ENCODE data around the gene KSR2.

The KSR2 gene

GRCh38 chr12:117552971-117553370, 415.8 kb downstream of the KSR2 start:
- H3K4ac ChIP-seq (ENCODE audit: low read depth, low read length) = no peak overlapping the region
- no peak overlapping the region for H2BK120ac ChIP-seq (ENCODE audit: insufficient read depth, low read length, poor library complexity)
- no peaks in the 10 kb centered on the region for H3K36me3 ChIP-seq (ENCODE audit: control insufficient read depth in 1 of 2, insufficient read depth in 2 of 2, low read length in 2 of 2)
- no peak overlapping the region for H4K12ac ChIP-seq (ENCODE audit: low read depth, low read length)
- no peak overlapping the region for H4K8ac ChIP-seq (ENCODE audit: low read depth, low read length)
- no peaks in the 10 kb centered on the region for H3K79me2 ChIP-seq (ENCODE audit: control insufficient read depth, insufficient read depth, low read length, poor library complexity)
- H4K91ac ChIP-seq (ENCODE audit: low read depth, low read length) = no peak overlapping the region
- no CpG with 5 or more reads among the region's 5 CpGs for WGBS (ENCODE audit: extremely low coverage, insufficient coverage, insufficient read length)
- no peaks in the 10 kb centered on the region for H3K27me3 ChIP-seq (ENCODE audit: insufficient read depth, low read length)
- H3K4me2 ChIP-seq (ENCODE audit: low read length) = no peak overlapping the region
- no peak overlapping the region for H3K23ac ChIP-seq (ENCODE audit: low read length)
- DNase-seq = no peak
- no peak overlapping the region for H2AK5ac ChIP-seq (ENCODE audit: low read length)
- H3K27ac ChIP-seq (ENCODE audit: low read depth, low read length) = no peak overlapping the region
- H3K9me3 ChIP-seq (ENCODE audit: insufficient read depth, low read depth, low read length) = no peaks in the 10 kb centered on the region
- H2BK12ac ChIP-seq (ENCODE audit: low read length) = no peak overlapping the region
- no peaks in the 10 kb centered on the region for H3K79me1 ChIP-seq (ENCODE audit: low read length)
- H3K4me3 ChIP-seq (ENCODE audit: low read depth, low read length) = no peak overlapping the region
- no peak overlapping the region for H2AFZ ChIP-seq (ENCODE audit: insufficient read depth, low read length, poor library complexity)
- no peaks in the 10 kb centered on the region for H3K4me1 ChIP-seq (ENCODE audit: control insufficient read depth in 1 of 2, insufficient read depth in 2 of 2, low read length in 2 of 2)
- H3K18ac ChIP-seq (ENCODE audit: low read length) = no peak overlapping the region
- H3K9ac ChIP-seq (ENCODE audit: low read length) = no peak overlapping the region
- no peak overlapping the region for H2BK5ac ChIP-seq (ENCODE audit: low read depth, low read length, poor library complexity)
- H3K14ac ChIP-seq (ENCODE audit: low read length) = no peak overlapping the region

- H3K4ac ChIP-seq (ENCODE audit: low read depth, low read length) = no peak overlapping the region
- no peak overlapping the region for H3K18ac ChIP-seq (ENCODE audit: low read length)
- H2AK5ac ChIP-seq (ENCODE audit: low read length) = no peak overlapping the region
- no peaks in the 10 kb centered on the region for H3K79me1 ChIP-seq (ENCODE audit: low read length)
- no peak overlapping the region for H4K8ac ChIP-seq (ENCODE audit: low read depth, low read length)
- no peak overlapping the region for H3K4me2 ChIP-seq (ENCODE audit: low read length)
- no peaks in the 10 kb centered on the region for H3K79me2 ChIP-seq (ENCODE audit: control insufficient read depth, insufficient read depth, low read length, poor library complexity)
- no peak overlapping the region for H2AFZ ChIP-seq (ENCODE audit: insufficient read depth, low read length, poor library complexity)
- H3K9me3 ChIP-seq (ENCODE audit: insufficient read depth, low read depth, low read length) = no peaks in the 10 kb centered on the region
- no peaks in the 10 kb centered on the region for H3K4me1 ChIP-seq (ENCODE audit: control insufficient read depth in 1 of 2, insufficient read depth in 2 of 2, low read length in 2 of 2)
- H3K36me3 ChIP-seq (ENCODE audit: control insufficient read depth in 1 of 2, insufficient read depth in 2 of 2, low read length in 2 of 2) = no peaks in the 10 kb centered on the region
- no peak overlapping the region for H3K14ac ChIP-seq (ENCODE audit: low read length)
- no peak overlapping the region for H3K27ac ChIP-seq (ENCODE audit: low read depth, low read length)
- no peak overlapping the region for H2BK12ac ChIP-seq (ENCODE audit: low read length)
- no peak overlapping the region for H3K23ac ChIP-seq (ENCODE audit: low read length)
- H4K91ac ChIP-seq (ENCODE audit: low read depth, low read length) = no peak overlapping the region
- H2BK120ac ChIP-seq (ENCODE audit: insufficient read depth, low read length, poor library complexity) = no peak overlapping the region
- H4K12ac ChIP-seq (ENCODE audit: low read depth, low read length) = no peak overlapping the region
- no peak overlapping the region for H3K9ac ChIP-seq (ENCODE audit: low read length)
- no peaks in the 10 kb centered on the region for H3K27me3 ChIP-seq (ENCODE audit: insufficient read depth, low read length)
- WGBS (ENCODE audit: extremely low coverage, insufficient coverage, insufficient read length) = no CpG with 5 or more reads among the region's 4 CpGs
- no peak for DNase-seq
- H2BK5ac ChIP-seq (ENCODE audit: low read depth, low read length, poor library complexity) = no peak overlapping the region
- H3K4me3 ChIP-seq (ENCODE audit: low read depth, low read length) = no peak overlapping the region
Observed at GRCh38 chr12:117551665-117552064, 417.1 kb downstream of the KSR2 start.

GRCh38 chr12:117547209-117547608, 421.6 kb downstream of the KSR2 start:
- Histone ChIP-seq H4K91ac (ENCODE audit: low read depth, low read length) (no peak overlapping the region), H3K9ac (ENCODE audit: low read length) (no peak overlapping the region), H3K9me3 (ENCODE audit: insufficient read depth, low read depth, low read length) (no peaks in the 10 kb centered on the region), H2BK5ac (ENCODE audit: low read depth, low read length, poor library complexity) (no peak overlapping the region), H3K36me3 (ENCODE audit: control insufficient read depth in 1 of 2, insufficient read depth in 2 of 2, low read length in 2 of 2) (no peaks in the 10 kb centered on the region), H4K12ac (ENCODE audit: low read depth, low read length) (no peak overlapping the region), H2BK120ac (ENCODE audit: insufficient read depth, low read length, poor library complexity) (no peak overlapping the region), H3K79me1 (ENCODE audit: low read length) (no peaks in the 10 kb centered on the region), H3K14ac (ENCODE audit: low read length) (no peak overlapping the region), H3K18ac (ENCODE audit: low read length) (no peak overlapping the region), H2BK12ac (ENCODE audit: low read length) (no peak overlapping the region), H3K27me3 (ENCODE audit: insufficient read depth, low read length) (no peaks in the 10 kb centered on the region), H3K4me1 (ENCODE audit: control insufficient read depth in 1 of 2, insufficient read depth in 2 of 2, low read length in 2 of 2) (no peaks in the 10 kb centered on the region), H3K79me2 (ENCODE audit: control insufficient read depth, insufficient read depth, low read length, poor library complexity) (no peaks in the 10 kb centered on the region), H2AFZ (ENCODE audit: insufficient read depth, low read length, poor library complexity) (no peak overlapping the region), H3K27ac (ENCODE audit: low read depth, low read length) (no peak overlapping the region), H3K4me3 (ENCODE audit: low read depth, low read length) (no peak overlapping the region), H3K23ac (ENCODE audit: low read length) (no peak overlapping the region), H2AK5ac (ENCODE audit: low read length) (no peak overlapping the region), H3K4me2 (ENCODE audit: low read length) (no peak overlapping the region), H4K8ac (ENCODE audit: low read depth, low read length) (no peak overlapping the region), H3K4ac (ENCODE audit: low read depth, low read length) (no peak overlapping the region)
- no peak for DNase-seq

GRCh38 chr12:117545216-117545615, 423.6 kb downstream of the KSR2 start:
- Histone ChIP-seq H2BK5ac (ENCODE audit: low read depth, low read length, poor library complexity) (no peak overlapping the region), H3K9ac (ENCODE audit: low read length) (no peak overlapping the region), H3K79me1 (ENCODE audit: low read length) (no peaks in the 10 kb centered on the region), H4K12ac (ENCODE audit: low read depth, low read length) (no peak overlapping the region), H3K23ac (ENCODE audit: low read length) (no peak overlapping the region), H2AK5ac (ENCODE audit: low read length) (no peak overlapping the region), H3K79me2 (ENCODE audit: control insufficient read depth, insufficient read depth, low read length, poor library complexity) (no peaks in the 10 kb centered on the region), H3K4me1 (ENCODE audit: control insufficient read depth in 1 of 2, insufficient read depth in 2 of 2, low read length in 2 of 2) (no peaks in the 10 kb centered on the region), H3K4me3 (ENCODE audit: low read depth, low read length) (no peak overlapping the region), H3K4ac (ENCODE audit: low read depth, low read length) (no peak overlapping the region), H2BK12ac (ENCODE audit: low read length) (no peak overlapping the region), H3K27ac (ENCODE audit: low read depth, low read length) (no peak overlapping the region), H4K8ac (ENCODE audit: low read depth, low read length) (no peak overlapping the region), H3K27me3 (ENCODE audit: insufficient read depth, low read length) (no peaks in the 10 kb centered on the region), H3K4me2 (ENCODE audit: low read length) (no peak overlapping the region), H3K36me3 (ENCODE audit: control insufficient read depth in 1 of 2, insufficient read depth in 2 of 2, low read length in 2 of 2) (no peaks in the 10 kb centered on the region), H3K9me3 (ENCODE audit: insufficient read depth, low read depth, low read length) (peaks cover 5% of the 10 kb centered on the region), H3K18ac (ENCODE audit: low read length) (no peak overlapping the region), H2BK120ac (ENCODE audit: insufficient read depth, low read length, poor library complexity) (no peak overlapping the region), H3K14ac (ENCODE audit: low read length) (no peak overlapping the region), H2AFZ (ENCODE audit: insufficient read depth, low read length, poor library complexity) (no peak overlapping the region), H4K91ac (ENCODE audit: low read depth, low read length) (no peak overlapping the region)
- no CpG with 5 or more reads among the region's 3 CpGs for WGBS (ENCODE audit: extremely low coverage, insufficient coverage, insufficient read length)
- no peak for DNase-seq
